Liver (tissue), 9 donors: ENCODE results near the gene LDHD. TPM values are rescaled to one million over a fixed set of nuclear protein-coding genes. Genes with fewer than 3 reads are reported as not detected.

Source experiments
- DNase-seq: peaks from one replicate; pipeline ENCODE4 v3.0.0-alpha.2; 2017; ENCODE audit warnings: low spot score
- H3K27ac ChIP-seq, 2 donors: one replicate each; pipeline ENCODE4 v1.7.0; 2013; ENCODE audit warnings: inconsistent platforms in 2 of 2, low read length in 2 of 2, control low read depth in 1 of 2, low read depth in 1 of 2, mild to moderate bottlenecking in 1 of 2
- H3K27me3 ChIP-seq, 4 donors: one replicate each; pipeline versions ENCODE4 v1.6.1 to v1.7.0; 2013; ENCODE audit warnings: low read length in 3 of 4, inconsistent platforms in 1 of 4, mild to moderate bottlenecking in 1 of 4, moderate library complexity in 1 of 4; ENCODE audit not compliant: control insufficient read depth in 4 of 4, insufficient read depth in 4 of 4
- H3K36me3 ChIP-seq, 4 donors: one replicate each; pipeline versions ENCODE4 v1.6.1 to v1.7.0; 2013; ENCODE audit warnings: low read length in 3 of 4, mild to moderate bottlenecking in 3 of 4, low read depth in 1 of 4, moderate library complexity in 1 of 4; ENCODE audit not compliant: control insufficient read depth in 4 of 4, insufficient read depth in 3 of 4
- H3K4me1 ChIP-seq, 4 donors: one replicate each; pipeline versions ENCODE4 v1.6.1 to v1.7.0; 2013; ENCODE audit warnings: low read length in 3 of 4, mild to moderate bottlenecking in 3 of 4, moderate library complexity in 1 of 4; ENCODE audit not compliant: control insufficient read depth in 4 of 4, insufficient read depth in 4 of 4
- H3K4me3 ChIP-seq, 3 donors: one replicate each; pipeline versions ENCODE4 v1.6.1 to v1.7.0; 2013; ENCODE audit warnings: low read length in 3 of 3, control low read depth in 1 of 3, low read depth in 1 of 3, mild to moderate bottlenecking in 1 of 3
- H3K9ac ChIP-seq, 2 donors: one replicate each; pipeline ENCODE4 v1.7.0; 2013; ENCODE audit warnings: low read length in 2 of 2, mild to moderate bottlenecking in 2 of 2, moderate library complexity in 2 of 2, control low read depth in 1 of 2, low read depth in 1 of 2
- H3K9me3 ChIP-seq, 4 donors: one replicate each; pipeline versions ENCODE4 v1.6.1 to v1.7.0; 2013; ENCODE audit warnings: low read length in 3 of 4; ENCODE audit not compliant: control insufficient read depth in 4 of 4
- ATF3 ChIP-seq: IDR thresholded peaks from 2 replicates; pipeline ENCODE4 v1.6.1; 2016; ENCODE audit warnings: antibody characterized with exemption
- CTCF ChIP-seq: fragments of 150-350 bp; IDR thresholded peaks from 2 replicates; pipeline ENCODE4 v1.5.1; 2017; ENCODE audit warnings: improper control_type of control experiment, low read depth, low read length; ENCODE audit not compliant: missing input control
- EGR1 ChIP-seq, 2 donors: IDR thresholded peaks; 2 replicates each; pipeline ENCODE4 v1.6.1; 2016 to 2018; ENCODE audit warnings: antibody characterized with exemption in 2 of 2, low read depth in 2 of 2
- FOXA1 ChIP-seq: IDR thresholded peaks from 2 replicates; pipeline ENCODE4 v1.6.1; 2016; ENCODE audit warnings: antibody characterized with exemption
- FOXA2 ChIP-seq: IDR thresholded peaks from 2 replicates; pipeline ENCODE4 v1.6.1; 2016; ENCODE audit warnings: antibody characterized with exemption
- GABPA ChIP-seq, 2 donors: IDR thresholded peaks in 1 of 2; conservative IDR thresholded peaks in 1 of 2; 2 replicates each; pipeline ENCODE4 v1.6.1; 2016; ENCODE audit warnings: antibody characterized with exemption in 2 of 2, mild to moderate bottlenecking in 1 of 2, moderate library complexity in 1 of 2
- HNF4G ChIP-seq: IDR thresholded peaks from 2 replicates; pipeline ENCODE4 v1.6.1; 2016; ENCODE audit warnings: antibody characterized with exemption
- JUND ChIP-seq, 2 donors: IDR thresholded peaks; 2 replicates each; pipeline ENCODE4 v1.6.1; 2016; ENCODE audit warnings: antibody characterized with exemption in 2 of 2
- MAX ChIP-seq: IDR thresholded peaks from 2 replicates; pipeline ENCODE4 v1.6.1; 2016; ENCODE audit warnings: antibody characterized with exemption
- NR2F2 ChIP-seq: IDR thresholded peaks from 2 replicates; pipeline ENCODE4 v1.6.1; 2016; ENCODE audit warnings: antibody characterized with exemption
- RAD21 ChIP-seq, 2 donors: IDR thresholded peaks; 2 replicates each; pipeline ENCODE4 v1.6.1; 2016; ENCODE audit warnings: antibody characterized with exemption in 2 of 2, mild to moderate bottlenecking in 2 of 2
- REST ChIP-seq: IDR thresholded peaks from 2 replicates; pipeline ENCODE4 v1.6.1; 2016; ENCODE audit warnings: antibody characterized with exemption, mild to moderate bottlenecking
- RXRA ChIP-seq, 2 donors: IDR thresholded peaks; 2 replicates each; pipeline ENCODE4 v1.6.1; 2017 to 2018; ENCODE audit warnings: antibody characterized with exemption in 2 of 2, mild to moderate bottlenecking in 1 of 2
- SP1 ChIP-seq: IDR thresholded peaks from 2 replicates; pipeline ENCODE4 v1.6.1; 2018; ENCODE audit warnings: antibody characterized with exemption, mild to moderate bottlenecking
- TAF1 ChIP-seq: conservative IDR thresholded peaks from 2 replicates; pipeline ENCODE4 v1.6.1; 2016; ENCODE audit warnings: antibody characterized with exemption, mild to moderate bottlenecking
- YY1 ChIP-seq: IDR thresholded peaks from 2 replicates; pipeline ENCODE4 v1.6.1; 2016; ENCODE audit warnings: antibody characterized with exemption, mild to moderate bottlenecking
- ZBTB33 ChIP-seq: IDR thresholded peaks from 2 replicates; pipeline ENCODE4 v1.6.1; 2016; ENCODE audit warnings: antibody characterized with exemption
- WGBS: extraction: QIAGEN DNeasy Blood & Tissue Kit; methylation state at CpG from one replicate; pipeline ENCODE4 v1.1.7; 2013; 5-methylcytosine and 5-hydroxymethylcytosine counted together
- polyA plus RNA-seq, 2 donors: library from polyadenylated mRNA; stranded (reverse) in 1 of 2; unstranded in 1 of 2; fragments of 200-250 nt in 1 of 2; fragments of >200 nt in 1 of 2; fragmentation: Nextera tagmentation in 1 of 2; extraction: Ambion mirVana in 1 of 2; gene quantifications; one replicate each; pipeline versions ENCODE4 v1.2.1 to v1.2.3, GENCODE V29; 2013 to 2015
- total RNA-seq, 2 donors: library from RNA; depleted of rRNA; stranded (reverse); fragments of >200 nt; gene quantifications; one replicate each; pipeline ENCODE4 v1.2.3, GENCODE V29; 2014
- donor health status: healthy.
- donor health status: healthy.
- donor health status: healthy.
- donor health status: healthy.
- donor health status: healthy.

LDHD gene
- total and polyA plus RNA-seq, 4 donors, result 27.7 to 84.1 (median 76.3) TPM

- no peaks in the 10 kb centered on the region for H3K9me3 ChIP-seq
- H3K4me1 ChIP-seq, result peaks cover 15 to 32% (median 18%) of the 10 kb centered on the region in 4 donors
- H3K4me3 ChIP-seq, result no peak overlapping the region
- TF ChIP-seq ATF3, result no peak
- no peak for TF ChIP-seq CTCF
- TF ChIP-seq MAX, result no peak
- TF ChIP-seq TAF1, result no peak
- no peak for TF ChIP-seq RXRA (IDR thresholded peaks at IDR 0.05)
- peak; percentile 41 for TF ChIP-seq NR2F2
- no peak for TF ChIP-seq YY1
- WGBS, result 71% methylated on average over 10 of the region's 10 CpGs
- H3K27me3 ChIP-seq, result no peaks in the 10 kb centered on the region
- no peak for DNase-seq
- H3K27ac ChIP-seq, result no peak overlapping the region
- no peaks in the 10 kb centered on the region for H3K36me3 ChIP-seq
- no peak overlapping the region for H3K9ac ChIP-seq
Measured at GRCh38 chr16:75105306-75106061, 11.1 kb downstream of the LDHD start.

- H3K9me3 ChIP-seq, result no peaks in the 10 kb centered on the region
- no peak overlapping the region for H3K27ac ChIP-seq
- H3K4me1 ChIP-seq, result peaks cover 11 to 25% (median 15%) of the 10 kb centered on the region in 4 donors
- no peaks in the 10 kb centered on the region for H3K27me3 ChIP-seq
- TF ChIP-seq SP1 (no peak), EGR1 (IDR thresholded peaks at IDR 0.05; ENCODE audit: low read depth in 2 of 2) (no peak), JUND (IDR thresholded peaks at IDR 0.05) (no peak)
- H3K9ac ChIP-seq, result no peak overlapping the region
- no peak overlapping the region for H3K4me3 ChIP-seq
- no peaks in the 10 kb centered on the region for H3K36me3 ChIP-seq
- DNase-seq, result no peak
- WGBS, result 96% methylated on average over 11 of the region's 11 CpGs
Measured at GRCh38 chr16:75104836-75105235, 11.7 kb downstream of the LDHD start.

GRCh38 chr16:75103994-75104393 lies 12.6 kb downstream of the LDHD start:
- Histone ChIP-seq H3K4me3 (no peak overlapping the region), H3K4me1 (peaks cover 3 to 17% (median 7%) of the 10 kb centered on the region in 4 donors), H3K27ac (no peak overlapping the region), H3K27me3 (no peaks in the 10 kb centered on the region), H3K9ac (no peak overlapping the region), H3K36me3 (no peaks in the 10 kb centered on the region), H3K9me3 (no peaks in the 10 kb centered on the region)
- DNase-seq, result no peak
- 98% methylated on average over 5 of the region's 5 CpGs for WGBS
- TF ChIP-seq NR2F2 (no peak), ZBTB33 (no peak), YY1 (no peak), FOXA2 (no peak), REST (no peak), HNF4G (no peak), ATF3 (no peak), TAF1 (no peak), FOXA1 (no peak), SP1 (no peak), RAD21 (IDR thresholded peaks at IDR 0.05) (no peak), GABPA (IDR thresholded peaks at IDR 0.05 in 1 of 2, conservative IDR thresholded peaks at IDR 0.05 in 1 of 2) (no peak), RXRA (IDR thresholded peaks at IDR 0.05) (no peak), MAX (no peak), EGR1 (IDR thresholded peaks at IDR 0.05; ENCODE audit: low read depth in 2 of 2) (no peak)
